K562 (cell line): ENCODE results near the gene C3. TPM values are rescaled to one million over a fixed set of nuclear protein-coding genes. Genes with fewer than 3 reads are reported as not detected.
A peak's percentile ranks its signal among the peaks of the same experiment; 100 is the strongest.

ENCODE experiments used
- GABPB2 ChIP-seq: fragments of 250-450 bp; sonication (Bioruptor Pico); conservative IDR thresholded peaks from 2 replicates; pipeline ENCODE4 v1.5.1; 2021; ENCODE audit warnings: mild to moderate bottlenecking
- HIVEP1 ChIP-seq: fragments of 250-450 bp; sonication (Bioruptor Pico); IDR thresholded peaks from 2 replicates; pipeline ENCODE4 v1.4.0; 2020; ENCODE audit warnings: mild to moderate bottlenecking
- MEF2D ChIP-seq: conservative IDR thresholded peaks from 2 replicates; pipeline ENCODE4 v1.6.1; 2016; ENCODE audit warnings: low read depth, missing genetic modification characterization, missing compliant biosample characterization
- NFIX ChIP-seq: fragments of 250-450 bp; sonication (Bioruptor Pico); IDR thresholded peaks from 2 replicates; pipeline ENCODE4 v1.4.0; 2020; ENCODE audit warnings: low read depth, mild to moderate bottlenecking, moderate library complexity
- PTBP1 ChIP-seq: fragments of 200-400 bp; formaldehyde crosslinking; IDR thresholded peaks from 2 replicates; pipeline ENCODE4 v1.6.1; 2017; ENCODE audit warnings: low read depth, low read length
- RB1 ChIP-seq: fragments of 450-650 bp; IDR thresholded peaks from 2 replicates; pipeline ENCODE4 v1.6.1; 2017; ENCODE audit warnings: low read depth, mild to moderate bottlenecking
- SIX5 ChIP-seq, 2 experiments: IDR thresholded peaks; 2 replicates each; pipeline ENCODE4 v1.6.1; 2011; ENCODE audit warnings: low read length in 2 of 2, borderline replicate concordance in 1 of 2, low read depth in 1 of 2, mild to moderate bottlenecking in 1 of 2, moderate library complexity in 1 of 2; ENCODE audit not compliant: insufficient read depth in 1 of 2
- SMARCC2 ChIP-seq: fragments of 450-650 bp; IDR thresholded peaks from 2 replicates; pipeline ENCODE4 v1.6.1; 2017; ENCODE audit warnings: antibody characterized with exemption, moderate library complexity, mild to moderate bottlenecking, low read depth
- THRAP3 ChIP-seq: fragments of 450-650 bp; IDR thresholded peaks from 2 replicates; pipeline ENCODE4 v1.6.1; 2016; ENCODE audit warnings: mild to moderate bottlenecking, inconsistent platforms, borderline replicate concordance
- TSC22D4 ChIP-seq: fragments of 450-650 bp; IDR thresholded peaks from 2 replicates; pipeline ENCODE4 v1.6.1; 2016; ENCODE audit warnings: missing genetic modification characterization, missing biosample characterization, control low read depth
- U2AF2 ChIP-seq: fragments of 200-400 bp; formaldehyde crosslinking; optimal IDR thresholded peaks from 2 replicates; pipeline ENCODE3; 2017; ENCODE audit warnings: low read depth, mild to moderate bottlenecking, low read length
- ZNF212 ChIP-seq: fragments of 450-650 bp; formaldehyde crosslinking; IDR thresholded peaks from 2 replicates; pipeline ENCODE4 v1.4.0; 2020; ENCODE audit warnings: mild to moderate bottlenecking
- ZNF24 ChIP-seq: fragments of 450-650 bp; IDR thresholded peaks from 2 replicates; pipeline ENCODE4 v1.6.1; 2016
- ZNF766 ChIP-seq: fragments of 200-800 bp; sonication (Bioruptor generic); conservative IDR thresholded peaks from 2 replicates; pipeline ENCODE4 v1.6.1; 2016; ENCODE audit warnings: missing genetic modification characterization, missing compliant biosample characterization
- polyA plus RNA-seq, 8 experiments: library from polyadenylated mRNA; depleted of rRNA in 4 of 8; stranded (reverse) in 5 of 8; unstranded in 3 of 8; fragments of >200 nt; fragmentation: Nextera tagmentation in 2 of 8; fragmentation: Illumina TruSeq in 1 of 8; extraction: Ambion mirVana in 2 of 8; extraction: Trizol in 1 of 8; gene quantifications; 2 replicates each; pipeline versions ENCODE4 v1.2.1 to v1.2.3, GENCODE V29; 2011 to 2014; ENCODE audit warnings: inconsistent platforms in 1 of 8, missing spikeins in 1 of 8
- total RNA-seq, 7 experiments: library from RNA; depleted of rRNA in 6 of 7; stranded (reverse); fragments of >200 nt in 6 of 7; fragmentation: Illumina TruSeq in 2 of 7; extraction: Trizol in 2 of 7; gene quantifications; 2 replicates each; pipeline versions ENCODE4 v1.2.1 to v1.2.3, GENCODE V29; 2011 to 2021; ENCODE audit warnings: low replicate concordance in 1 of 7
- TF ChIP-seq, protein P1 (sequence below): fragments of 250-450 bp; sonication (Bioruptor Pico); IDR thresholded peaks from 2 replicates; pipeline ENCODE4 v1.5.0; 2020; ENCODE audit warnings: mild to moderate bottlenecking
- TF ChIP-seq, protein P2 (sequence below): fragments of 250-450 bp; sonication (Bioruptor Pico); IDR thresholded peaks from 2 replicates; pipeline ENCODE4 v1.4.0; 2020
- TF ChIP-seq, protein P3 (sequence below): fragments of 250-450 bp; sonication (Bioruptor Pico); IDR thresholded peaks from 2 replicates; pipeline ENCODE4 v1.8.0; 2022; ENCODE audit warnings: moderate library complexity, mild to moderate bottlenecking, inconsistent platforms
- TF ChIP-seq, protein P4 (sequence below): fragments of 450-650 bp; formaldehyde crosslinking; IDR thresholded peaks from 2 replicates; pipeline ENCODE4 v1.4.0; 2022; ENCODE audit warnings: mild to moderate bottlenecking, moderate library complexity

Gene C3
- total and polyA plus RNA-seq, 9 of the 15 experiments (the other 6 are each of a cell fraction or from before 2014, with no cell fraction given), result 0.59 to 10.6 (median 2.2) TPM

DNA sequence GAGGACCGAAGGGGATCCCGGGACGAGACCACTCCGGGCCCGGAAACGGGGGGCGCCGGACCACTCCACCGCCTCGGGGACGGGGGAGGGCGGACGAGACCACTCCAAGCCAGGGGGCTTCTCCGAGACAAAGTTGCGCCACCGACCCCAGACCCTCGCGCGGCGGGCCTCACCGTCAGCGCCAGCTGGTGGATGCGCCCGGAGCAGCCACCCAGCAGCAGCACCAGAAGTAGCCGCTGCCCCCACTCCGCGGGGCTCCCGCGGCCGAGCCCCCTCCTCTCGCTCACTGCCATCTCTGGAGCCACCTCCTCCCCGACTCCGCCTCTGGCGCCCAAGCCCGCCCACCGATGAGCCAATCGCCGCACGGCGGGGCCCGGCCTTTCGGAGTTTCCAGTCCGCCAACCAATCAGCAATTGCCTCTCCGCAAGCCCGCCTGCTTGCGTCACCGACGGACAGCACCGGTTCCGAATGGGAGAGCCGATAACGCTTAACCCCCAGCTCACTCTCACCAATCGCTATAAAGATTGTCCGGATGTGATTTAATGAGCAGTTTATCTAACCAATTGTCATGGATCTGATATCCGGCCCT lies 16.9 kb upstream of the C3 start, which contains the start of gene GPR108 (continued):
- TF ChIP-seq, protein P1, sequence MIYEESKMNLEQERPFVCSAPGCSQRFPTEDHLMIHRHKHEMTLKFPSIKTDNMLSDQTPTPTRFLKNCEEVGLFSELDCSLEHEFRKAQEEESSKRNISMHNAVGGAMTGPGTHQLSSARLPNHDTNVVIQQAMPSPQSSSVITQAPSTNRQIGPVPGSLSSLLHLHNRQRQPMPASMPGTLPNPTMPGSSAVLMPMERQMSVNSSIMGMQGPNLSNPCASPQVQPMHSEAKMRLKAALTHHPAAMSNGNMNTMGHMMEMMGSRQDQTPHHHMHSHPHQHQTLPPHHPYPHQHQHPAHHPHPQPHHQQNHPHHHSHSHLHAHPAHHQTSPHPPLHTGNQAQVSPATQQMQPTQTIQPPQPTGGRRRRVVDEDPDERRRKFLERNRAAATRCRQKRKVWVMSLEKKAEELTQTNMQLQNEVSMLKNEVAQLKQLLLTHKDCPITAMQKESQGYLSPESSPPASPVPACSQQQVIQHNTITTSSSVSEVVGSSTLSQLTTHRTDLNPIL (CRISPR knock-in tag), result no peak
- TF ChIP-seq U2AF2 (no peak), MEF2D (tag) (no peak), ZNF24 (no peak), ZNF212 (CRISPR knock-in tag) (no peak), TSC22D4 (tag) (no peak), RB1 (peak; percentile 94; the same call in 1 of the 2 replicates), GABPB2 (CRISPR knock-in tag) (no peak), ZNF766 (CRISPR knock-in tag) (no peak), SIX5 (IDR thresholded peaks at IDR 0.05; ENCODE audit: borderline replicate concordance in 1 of 2, insufficient read depth in 1 of 2, low read depth in 1 of 2, low read length in 2 of 2) (peak; percentile 77 to 82), NFIX (CRISPR knock-in tag) (no peak), HIVEP1 (CRISPR knock-in tag) (no peak), SMARCC2 (no peak), PTBP1 (no peak), THRAP3 (no peak)
- TF ChIP-seq, protein P2, sequence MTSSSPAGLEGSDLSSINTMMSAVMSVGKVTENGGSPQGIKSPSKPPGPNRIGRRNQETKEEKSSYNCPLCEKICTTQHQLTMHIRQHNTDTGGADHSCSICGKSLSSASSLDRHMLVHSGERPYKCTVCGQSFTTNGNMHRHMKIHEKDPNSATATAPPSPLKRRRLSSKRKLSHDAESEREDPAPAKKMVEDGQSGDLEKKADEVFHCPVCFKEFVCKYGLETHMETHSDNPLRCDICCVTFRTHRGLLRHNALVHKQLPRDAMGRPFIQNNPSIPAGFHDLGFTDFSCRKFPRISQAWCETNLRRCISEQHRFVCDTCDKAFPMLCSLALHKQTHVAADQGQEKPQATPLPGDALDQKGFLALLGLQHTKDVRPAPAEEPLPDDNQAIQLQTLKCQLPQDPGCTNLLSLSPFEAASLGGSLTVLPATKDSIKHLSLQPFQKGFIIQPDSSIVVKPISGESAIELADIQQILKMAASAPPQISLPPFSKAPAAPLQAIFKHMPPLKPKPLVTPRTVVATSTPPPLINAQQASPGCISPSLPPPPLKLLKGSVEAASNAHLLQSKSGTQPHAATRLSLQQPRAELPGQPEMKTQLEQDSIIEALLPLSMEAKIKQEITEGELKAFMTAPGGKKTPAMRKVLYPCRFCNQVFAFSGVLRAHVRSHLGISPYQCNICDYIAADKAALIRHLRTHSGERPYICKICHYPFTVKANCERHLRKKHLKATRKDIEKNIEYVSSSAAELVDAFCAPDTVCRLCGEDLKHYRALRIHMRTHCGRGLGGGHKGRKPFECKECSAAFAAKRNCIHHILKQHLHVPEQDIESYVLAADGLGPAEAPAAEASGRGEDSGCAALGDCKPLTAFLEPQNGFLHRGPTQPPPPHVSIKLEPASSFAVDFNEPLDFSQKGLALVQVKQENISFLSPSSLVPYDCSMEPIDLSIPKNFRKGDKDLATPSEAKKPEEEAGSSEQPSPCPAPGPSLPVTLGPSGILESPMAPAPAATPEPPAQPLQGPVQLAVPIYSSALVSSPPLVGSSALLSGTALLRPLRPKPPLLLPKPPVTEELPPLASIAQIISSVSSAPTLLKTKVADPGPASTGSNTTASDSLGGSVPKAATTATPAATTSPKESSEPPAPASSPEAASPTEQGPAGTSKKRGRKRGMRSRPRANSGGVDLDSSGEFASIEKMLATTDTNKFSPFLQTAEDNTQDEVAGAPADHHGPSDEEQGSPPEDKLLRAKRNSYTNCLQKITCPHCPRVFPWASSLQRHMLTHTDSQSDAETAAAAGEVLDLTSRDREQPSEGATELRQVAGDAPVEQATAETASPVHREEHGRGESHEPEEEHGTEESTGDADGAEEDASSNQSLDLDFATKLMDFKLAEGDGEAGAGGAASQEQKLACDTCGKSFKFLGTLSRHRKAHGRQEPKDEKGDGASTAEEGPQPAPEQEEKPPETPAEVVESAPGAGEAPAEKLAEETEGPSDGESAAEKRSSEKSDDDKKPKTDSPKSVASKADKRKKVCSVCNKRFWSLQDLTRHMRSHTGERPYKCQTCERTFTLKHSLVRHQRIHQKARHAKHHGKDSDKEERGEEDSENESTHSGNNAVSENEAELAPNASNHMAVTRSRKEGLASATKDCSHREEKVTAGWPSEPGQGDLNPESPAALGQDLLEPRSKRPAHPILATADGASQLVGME (CRISPR knock-in tag), result peak; percentile 62; the same call in 1 of the 2 replicates
- TF ChIP-seq, protein P3, sequence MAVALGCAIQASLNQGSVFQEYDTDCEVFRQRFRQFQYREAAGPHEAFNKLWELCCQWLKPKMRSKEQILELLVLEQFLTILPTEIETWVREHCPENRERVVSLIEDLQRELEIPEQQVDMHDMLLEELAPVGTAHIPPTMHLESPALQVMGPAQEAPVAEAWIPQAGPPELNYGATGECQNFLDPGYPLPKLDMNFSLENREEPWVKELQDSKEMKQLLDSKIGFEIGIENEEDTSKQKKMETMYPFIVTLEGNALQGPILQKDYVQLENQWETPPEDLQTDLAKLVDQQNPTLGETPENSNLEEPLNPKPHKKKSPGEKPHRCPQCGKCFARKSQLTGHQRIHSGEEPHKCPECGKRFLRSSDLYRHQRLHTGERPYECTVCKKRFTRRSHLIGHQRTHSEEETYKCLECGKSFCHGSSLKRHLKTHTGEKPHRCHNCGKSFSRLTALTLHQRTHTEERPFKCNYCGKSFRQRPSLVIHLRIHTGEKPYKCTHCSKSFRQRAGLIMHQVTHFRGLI (CRISPR knock-in tag), result no peak
- TF ChIP-seq, protein P4, sequence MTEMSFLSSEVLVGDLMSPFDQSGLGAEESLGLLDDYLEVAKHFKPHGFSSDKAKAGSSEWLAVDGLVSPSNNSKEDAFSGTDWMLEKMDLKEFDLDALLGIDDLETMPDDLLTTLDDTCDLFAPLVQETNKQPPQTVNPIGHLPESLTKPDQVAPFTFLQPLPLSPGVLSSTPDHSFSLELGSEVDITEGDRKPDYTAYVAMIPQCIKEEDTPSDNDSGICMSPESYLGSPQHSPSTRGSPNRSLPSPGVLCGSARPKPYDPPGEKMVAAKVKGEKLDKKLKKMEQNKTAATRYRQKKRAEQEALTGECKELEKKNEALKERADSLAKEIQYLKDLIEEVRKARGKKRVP (CRISPR knock-in tag), result no peak
